Measurements from ENCODE around the gene SIRT7.

The SIRT7 gene

GRCh38 chr17:81933178-81933699 lies 15.3 kb upstream of the SIRT7 start:
- no peak overlapping the region for H4K8ac ChIP-seq (ENCODE audit: low read depth, low read length)
- H3K9me3 ChIP-seq (ENCODE audit: insufficient read depth, low read depth, low read length): no peaks in the 10 kb centered on the region
- no CpG with 5 or more reads among the region's 14 CpGs for WGBS (ENCODE audit: extremely low coverage, insufficient coverage, insufficient read length)

GRCh38 chr17:81932333-81932983 lies 14.5 kb upstream of the SIRT7 start:
- H3K4me3 ChIP-seq (ENCODE audit: low read depth, low read length): no peak overlapping the region
- no peak overlapping the region for H3K27ac ChIP-seq (ENCODE audit: low read depth, low read length)
- no CpG with 5 or more reads among the region's 9 CpGs for WGBS (ENCODE audit: extremely low coverage, insufficient coverage, insufficient read length)
- H3K4me1 ChIP-seq (ENCODE audit: control insufficient read depth in 1 of 2, insufficient read depth in 2 of 2, low read length in 2 of 2): peaks cover 13 to 20% of the 10 kb centered on the region in 2 experiments
- no peak overlapping the region for H3K23ac ChIP-seq (ENCODE audit: low read length)
- no peaks in the 10 kb centered on the region for H3K9me3 ChIP-seq (ENCODE audit: insufficient read depth, low read depth, low read length)
- no peak overlapping the region for H2BK12ac ChIP-seq (ENCODE audit: low read length)
- H3K36me3 ChIP-seq (ENCODE audit: control insufficient read depth in 1 of 2, insufficient read depth in 2 of 2, low read length in 2 of 2): peaks cover 4 to 10% of the 10 kb centered on the region in 2 experiments
- no peak overlapping the region for H3K18ac ChIP-seq (ENCODE audit: low read length)
- H4K8ac ChIP-seq (ENCODE audit: low read depth, low read length): no peak overlapping the region
- peaks cover 15% of the 10 kb centered on the region for H3K79me1 ChIP-seq (ENCODE audit: low read length)
- no peak overlapping the region for H4K12ac ChIP-seq (ENCODE audit: low read depth, low read length)
- H3K4me2 ChIP-seq (ENCODE audit: low read length): no peak overlapping the region
- no peak overlapping the region for H3K9ac ChIP-seq (ENCODE audit: low read length)
- no peak for DNase-seq
- H2AFZ ChIP-seq (ENCODE audit: insufficient read depth, low read length, poor library complexity): no peak overlapping the region
- no peak overlapping the region for H2BK120ac ChIP-seq (ENCODE audit: insufficient read depth, low read length, poor library complexity)
- no peak overlapping the region for H2AK5ac ChIP-seq (ENCODE audit: low read length)
- no peaks in the 10 kb centered on the region for H3K27me3 ChIP-seq (ENCODE audit: insufficient read depth, low read length)
- H3K14ac ChIP-seq (ENCODE audit: low read length): no peak overlapping the region
- no peak overlapping the region for H4K91ac ChIP-seq (ENCODE audit: low read depth, low read length)
- H3K79me2 ChIP-seq (ENCODE audit: control insufficient read depth, insufficient read depth, low read length, poor library complexity): peaks cover 9% of the 10 kb centered on the region
- no peak overlapping the region for H3K4ac ChIP-seq (ENCODE audit: low read depth, low read length)
- H2BK5ac ChIP-seq (ENCODE audit: low read depth, low read length, poor library complexity): no peak overlapping the region

More at GRCh38 chr17:81933178-81933699, 15.3 kb upstream of the SIRT7 start:
- Histone ChIP-seq H3K9ac (ENCODE audit: low read length) (no peak overlapping the region), H2BK120ac (ENCODE audit: insufficient read depth, low read length, poor library complexity) (no peak overlapping the region), H3K4me3 (ENCODE audit: low read depth, low read length) (no peak overlapping the region), H2BK5ac (ENCODE audit: low read depth, low read length, poor library complexity) (no peak overlapping the region), H3K79me1 (ENCODE audit: low read length) (peaks cover 11% of the 10 kb centered on the region), H3K27me3 (ENCODE audit: insufficient read depth, low read length) (no peaks in the 10 kb centered on the region), H3K23ac (ENCODE audit: low read length) (no peak overlapping the region), H3K36me3 (ENCODE audit: control insufficient read depth in 1 of 2, insufficient read depth in 2 of 2, low read length in 2 of 2) (peaks cover 4 to 10% of the 10 kb centered on the region in 2 experiments), H3K18ac (ENCODE audit: low read length) (no peak overlapping the region), H3K4me1 (ENCODE audit: control insufficient read depth in 1 of 2, insufficient read depth in 2 of 2, low read length in 2 of 2) (peaks cover 11 to 15% of the 10 kb centered on the region in 2 experiments), H2BK12ac (ENCODE audit: low read length) (no peak overlapping the region), H3K79me2 (ENCODE audit: control insufficient read depth, insufficient read depth, low read length, poor library complexity) (peaks cover 4% of the 10 kb centered on the region), H3K27ac (ENCODE audit: low read depth, low read length) (no peak overlapping the region), H2AFZ (ENCODE audit: insufficient read depth, low read length, poor library complexity) (no peak overlapping the region), H2AK5ac (ENCODE audit: low read length) (no peak overlapping the region), H4K91ac (ENCODE audit: low read depth, low read length) (no peak overlapping the region), H4K12ac (ENCODE audit: low read depth, low read length) (no peak overlapping the region), H3K4me2 (ENCODE audit: low read length) (no peak overlapping the region), H3K4ac (ENCODE audit: low read depth, low read length) (no peak overlapping the region), H3K14ac (ENCODE audit: low read length) (no peak overlapping the region)
- no peak for DNase-seq

- Histone ChIP-seq H3K14ac (ENCODE audit: low read length) (no peak overlapping the region), H3K9me3 (ENCODE audit: insufficient read depth, low read depth, low read length) (no peaks in the 10 kb centered on the region), H3K4me1 (ENCODE audit: control insufficient read depth in 1 of 2, insufficient read depth in 2 of 2, low read length in 2 of 2) (peaks cover 10 to 18% of the 10 kb centered on the region in 2 experiments), H2BK12ac (ENCODE audit: low read length) (no peak overlapping the region), H3K4ac (ENCODE audit: low read depth, low read length) (no peak overlapping the region), H4K91ac (ENCODE audit: low read depth, low read length) (no peak overlapping the region), H3K79me2 (ENCODE audit: control insufficient read depth, insufficient read depth, low read length, poor library complexity) (peaks cover 11% of the 10 kb centered on the region), H3K4me3 (ENCODE audit: low read depth, low read length) (no peak overlapping the region), H4K12ac (ENCODE audit: low read depth, low read length) (no peak overlapping the region), H3K9ac (ENCODE audit: low read length) (no peak overlapping the region), H3K4me2 (ENCODE audit: low read length) (no peak overlapping the region), H3K27me3 (ENCODE audit: insufficient read depth, low read length) (no peaks in the 10 kb centered on the region), H2BK5ac (ENCODE audit: low read depth, low read length, poor library complexity) (no peak overlapping the region), H4K8ac (ENCODE audit: low read depth, low read length) (no peak overlapping the region), H3K27ac (ENCODE audit: low read depth, low read length) (no peak overlapping the region), H3K18ac (ENCODE audit: low read length) (no peak overlapping the region), H3K79me1 (ENCODE audit: low read length) (peaks cover 14% of the 10 kb centered on the region), H3K23ac (ENCODE audit: low read length) (no peak overlapping the region), H2AK5ac (ENCODE audit: low read length) (no peak overlapping the region), H2BK120ac (ENCODE audit: insufficient read depth, low read length, poor library complexity) (no peak overlapping the region), H3K36me3 (ENCODE audit: control insufficient read depth in 1 of 2, insufficient read depth in 2 of 2, low read length in 2 of 2) (peaks cover 4 to 10% of the 10 kb centered on the region in 2 experiments), H2AFZ (ENCODE audit: insufficient read depth, low read length, poor library complexity) (no peak overlapping the region)
- no peak for DNase-seq
- WGBS (ENCODE audit: extremely low coverage, insufficient coverage, insufficient read length): no CpG with 5 or more reads among the region's 15 CpGs
Measured at GRCh38 chr17:81931557-81932332, 13.8 kb upstream of the SIRT7 start.

GRCh38 chr17:81931189-81931556 lies 13.2 kb upstream of the SIRT7 start:
- H3K4me1 ChIP-seq (ENCODE audit: control insufficient read depth in 1 of 2, insufficient read depth in 2 of 2, low read length in 2 of 2): peaks cover 9 to 15% of the 10 kb centered on the region in 2 experiments
- H2BK12ac ChIP-seq (ENCODE audit: low read length): no peak overlapping the region
- no peak for DNase-seq
- no peak overlapping the region for H3K4me3 ChIP-seq (ENCODE audit: low read depth, low read length)
- peaks cover 4 to 10% of the 10 kb centered on the region in 2 experiments for H3K36me3 ChIP-seq (ENCODE audit: control insufficient read depth in 1 of 2, insufficient read depth in 2 of 2, low read length in 2 of 2)
- no peak overlapping the region for H3K18ac ChIP-seq (ENCODE audit: low read length)
- no CpG with 5 or more reads among the region's 13 CpGs for WGBS (ENCODE audit: extremely low coverage, insufficient coverage, insufficient read length)
- no peak overlapping the region for H3K14ac ChIP-seq (ENCODE audit: low read length)
- no peaks in the 10 kb centered on the region for H3K27me3 ChIP-seq (ENCODE audit: insufficient read depth, low read length)
- H3K79me2 ChIP-seq (ENCODE audit: control insufficient read depth, insufficient read depth, low read length, poor library complexity): peaks cover 12% of the 10 kb centered on the region
- no peak overlapping the region for H3K9ac ChIP-seq (ENCODE audit: low read length)
- peaks cover 17% of the 10 kb centered on the region for H3K79me1 ChIP-seq (ENCODE audit: low read length)
- H2AFZ ChIP-seq (ENCODE audit: insufficient read depth, low read length, poor library complexity): no peak overlapping the region
- no peak overlapping the region for H4K8ac ChIP-seq (ENCODE audit: low read depth, low read length)
- H4K91ac ChIP-seq (ENCODE audit: low read depth, low read length): no peak overlapping the region
- H3K4ac ChIP-seq (ENCODE audit: low read depth, low read length): no peak overlapping the region
- no peak overlapping the region for H2AK5ac ChIP-seq (ENCODE audit: low read length)
- no peak overlapping the region for H3K27ac ChIP-seq (ENCODE audit: low read depth, low read length)
- H3K23ac ChIP-seq (ENCODE audit: low read length): no peak overlapping the region
- no peak overlapping the region for H3K4me2 ChIP-seq (ENCODE audit: low read length)
- no peak overlapping the region for H2BK120ac ChIP-seq (ENCODE audit: insufficient read depth, low read length, poor library complexity)
- no peaks in the 10 kb centered on the region for H3K9me3 ChIP-seq (ENCODE audit: insufficient read depth, low read depth, low read length)
- H2BK5ac ChIP-seq (ENCODE audit: low read depth, low read length, poor library complexity): no peak overlapping the region
- H4K12ac ChIP-seq (ENCODE audit: low read depth, low read length): no peak overlapping the region
